ENCODE data around the gene IL17C. TPM values are rescaled to one million over a fixed set of nuclear protein-coding genes. Genes with fewer than 3 reads are reported as not detected.

Gene IL17C
- total and polyA plus RNA-seq, 9 of the 15 experiments (the other 6 are each of a cell fraction or from before 2014, with no cell fraction given), result not detected

GRCh38 chr16:88688013-88688778 is 49.8 kb downstream of the IL17C start (continued):
- TF ChIP-seq ZBTB17 (CRISPR knock-in tag; IDR thresholded peaks at IDR 0.05) (0 out of 2 replicates have a peak, but pooled peaks have one; percentile 9), ATF2 (CRISPR knock-in tag; IDR thresholded peaks at IDR 0.05) (no peak), FOXP1 (CRISPR knock-in tag; IDR thresholded peaks at IDR 0.05) (peak; percentile 53; the same call in 1 of the 2 replicates), ZNF318 (IDR thresholded peaks at IDR 0.05; ENCODE audit: borderline replicate concordance in 1 of 2, low read depth in 1 of 2) (peak in 1 of 2 experiments; percentile 31; a peak in 1 of 4 replicates), NRF1 (conservative IDR thresholded peaks at IDR 0.05 in 1 of 2, IDR thresholded peaks at IDR 0.05 in 1 of 2) (peak in 1 of 2 experiments; percentile 39; a peak in 1 of 4 replicates), TEAD1 (CRISPR knock-in tag; IDR thresholded peaks at IDR 0.05) (peak in 1 of 2 experiments; percentile 12; a peak in 1 of 4 replicates), BCOR (IDR thresholded peaks at IDR 0.05) (peak; percentile 83; the same call in 1 of the 2 replicates), HDAC3 (IDR thresholded peaks at IDR 0.05; ENCODE audit: borderline replicate concordance, partially characterized antibody) (peak; percentile 92), CBX8 (IDR thresholded peaks at IDR 0.05; ENCODE audit: borderline replicate concordance, extremely low read depth, low read depth, low read length, poor library complexity, severe bottlenecking) (no peak), SMARCA5 (IDR thresholded peaks at IDR 0.05) (no peak), PHTF2 (CRISPR knock-in tag; IDR thresholded peaks at IDR 0.05) (no peak), ZNF175 (CRISPR knock-in tag; IDR thresholded peaks at IDR 0.05; ENCODE audit: low read depth) (peak; percentile 46; the same call in 1 of the 2 replicates), ZBTB7A (IDR thresholded peaks at IDR 0.05; ENCODE audit: borderline replicate concordance, control insufficient read depth, low read depth, low read length) (peak; percentile 100), CBFA2T2 (conservative IDR thresholded peaks at IDR 0.05) (peak; percentile 95), ETV6 (IDR thresholded peaks at IDR 0.05; ENCODE audit: borderline replicate concordance in 1 of 2, low read depth in 2 of 2, low read length in 1 of 2) (0 out of 4 replicates have a peak, but pooled peaks of 1 of the 2 experiments have one; percentile 22), ETV6 (CRISPR knock-in tag; IDR thresholded peaks at IDR 0.05; ENCODE audit: borderline replicate concordance) (no peak), SRF (CRISPR knock-in tag; IDR thresholded peaks at IDR 0.05) (0 out of 4 replicates have a peak, but pooled peaks of 1 of the 2 experiments have one; percentile 34)

All from K562 (cell line).